Activated CD4-positive, alpha-beta T cell treated with anti-CD3 and anti-CD28 coated beads for 1 hour (primary cell): ENCODE data around the gene ZNF644.
"Not testable (repeated sequence)": the region's sequence is repeated elsewhere in the genome, so short reads cannot be mapped to it uniquely, and the experiment has no call there.

Source experiments
- DNase-seq: peaks from one replicate; pipeline ENCODE4 v3.0.0-alpha.2; 2020

ZNF644 gene

GRCh38 chr1:91021686-91022517, at the start of gene ZNF644:
ZNF644 (minus strand) TSS chr1:91022035; CDS start chr1:90982353, 39,682 bp downstream.
- peak; percentile 82 for DNase-seq

GRCh38 chr1:91070298-91070697, 48.5 kb upstream of the ZNF644 start:
- no peak for DNase-seq

- DNase-seq: no peak
Observed at GRCh38 chr1:91066538-91066937, 44.7 kb upstream of the ZNF644 start.

GRCh38 chr1:91065337-91065736, 43.5 kb upstream of the ZNF644 start:
- DNase-seq: no peak

GRCh38 chr1:91063403-91063802, 41.6 kb upstream of the ZNF644 start:
- DNase-seq: not testable (repeated sequence)

- no peak for DNase-seq
Observed at GRCh38 chr1:91059157-91059556, 37.3 kb upstream of the ZNF644 start.

GRCh38 chr1:91057784-91058183, 35.9 kb upstream of the ZNF644 start:
- DNase-seq: no peak

- DNase-seq: no peak
Observed at GRCh38 chr1:91054780-91055481, 33.1 kb upstream of the ZNF644 start.

GRCh38 chr1:91053630-91054029, 31.8 kb upstream of the ZNF644 start:
- DNase-seq: no peak

- DNase-seq: not testable (repeated sequence)
Observed at GRCh38 chr1:91049551-91049950, 27.7 kb upstream of the ZNF644 start.

GRCh38 chr1:91046766-91047165, 24.9 kb upstream of the ZNF644 start:
- DNase-seq: no peak

- DNase-seq: no peak
Observed at GRCh38 chr1:91045284-91045683, 23.4 kb upstream of the ZNF644 start.

GRCh38 chr1:91044776-91045175, 22.9 kb upstream of the ZNF644 start:
- DNase-seq: not testable (repeated sequence)

- DNase-seq: not testable (repeated sequence)
Observed at GRCh38 chr1:91042372-91042771, 20.5 kb upstream of the ZNF644 start.

GRCh38 chr1:91038582-91038981, 16.7 kb upstream of the ZNF644 start:
- DNase-seq: no peak

- no peak for DNase-seq
Observed at GRCh38 chr1:91036894-91037829, 15.3 kb upstream of the ZNF644 start.

GRCh38 chr1:91032349-91032748, 10.5 kb upstream of the ZNF644 start:
- DNase-seq: no peak

- no peak for DNase-seq
Observed at GRCh38 chr1:91031081-91031480, 9.2 kb upstream of the ZNF644 start.

- DNase-seq: no peak
Observed at GRCh38 chr1:91026777-91027176, 4.9 kb upstream of the ZNF644 start.

GRCh38 chr1:91026320-91026719, 4.5 kb upstream of the ZNF644 start:
- DNase-seq: no peak

GRCh38 chr1:91024481-91025119, 2.8 kb upstream of the ZNF644 start:
- DNase-seq: no peak

- no peak for DNase-seq
Observed at GRCh38 chr1:91022518-91022929, 689 bp upstream of the ZNF644 start.
